ENCODE data around the gene TNRC18.

DNA sequence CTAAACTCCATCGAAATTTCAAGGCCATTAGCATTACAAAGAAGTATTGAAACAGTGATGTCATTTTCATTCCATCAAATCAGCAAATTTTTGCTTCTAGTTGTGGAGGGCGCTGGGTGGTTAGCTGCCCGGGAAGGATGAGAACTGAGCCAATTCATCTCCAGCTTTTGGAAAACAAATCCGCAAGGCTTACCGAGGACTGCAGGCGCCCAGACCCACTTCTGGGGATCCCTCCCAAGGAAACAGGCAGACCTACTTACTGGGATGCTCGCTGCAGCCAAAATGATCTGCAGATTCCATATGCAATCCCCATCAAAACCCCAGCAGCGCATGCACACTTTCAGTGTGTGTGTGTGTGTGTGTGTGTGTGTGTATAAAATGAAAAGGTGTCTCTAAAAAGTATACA lies 19.2 kb downstream of the TNRC18 start:
- TF ChIP-seq, protein P1, sequence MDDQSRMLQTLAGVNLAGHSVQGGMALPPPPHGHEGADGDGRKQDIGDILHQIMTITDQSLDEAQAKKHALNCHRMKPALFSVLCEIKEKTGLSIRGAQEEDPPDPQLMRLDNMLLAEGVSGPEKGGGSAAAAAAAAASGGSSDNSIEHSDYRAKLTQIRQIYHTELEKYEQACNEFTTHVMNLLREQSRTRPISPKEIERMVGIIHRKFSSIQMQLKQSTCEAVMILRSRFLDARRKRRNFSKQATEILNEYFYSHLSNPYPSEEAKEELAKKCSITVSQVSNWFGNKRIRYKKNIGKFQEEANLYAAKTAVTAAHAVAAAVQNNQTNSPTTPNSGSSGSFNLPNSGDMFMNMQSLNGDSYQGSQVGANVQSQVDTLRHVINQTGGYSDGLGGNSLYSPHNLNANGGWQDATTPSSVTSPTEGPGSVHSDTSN (CRISPR knock-in tag; IDR thresholded peaks at IDR 0.05), result no peak
- TF ChIP-seq ZNF623 (tag by site-specific recombination; IDR thresholded peaks at IDR 0.05) (no peak), ZNF354C (tag by site-specific recombination; IDR thresholded peaks at IDR 0.05; ENCODE audit: borderline replicate concordance, low read depth) (no peak)
- TF ChIP-seq, protein P2, sequence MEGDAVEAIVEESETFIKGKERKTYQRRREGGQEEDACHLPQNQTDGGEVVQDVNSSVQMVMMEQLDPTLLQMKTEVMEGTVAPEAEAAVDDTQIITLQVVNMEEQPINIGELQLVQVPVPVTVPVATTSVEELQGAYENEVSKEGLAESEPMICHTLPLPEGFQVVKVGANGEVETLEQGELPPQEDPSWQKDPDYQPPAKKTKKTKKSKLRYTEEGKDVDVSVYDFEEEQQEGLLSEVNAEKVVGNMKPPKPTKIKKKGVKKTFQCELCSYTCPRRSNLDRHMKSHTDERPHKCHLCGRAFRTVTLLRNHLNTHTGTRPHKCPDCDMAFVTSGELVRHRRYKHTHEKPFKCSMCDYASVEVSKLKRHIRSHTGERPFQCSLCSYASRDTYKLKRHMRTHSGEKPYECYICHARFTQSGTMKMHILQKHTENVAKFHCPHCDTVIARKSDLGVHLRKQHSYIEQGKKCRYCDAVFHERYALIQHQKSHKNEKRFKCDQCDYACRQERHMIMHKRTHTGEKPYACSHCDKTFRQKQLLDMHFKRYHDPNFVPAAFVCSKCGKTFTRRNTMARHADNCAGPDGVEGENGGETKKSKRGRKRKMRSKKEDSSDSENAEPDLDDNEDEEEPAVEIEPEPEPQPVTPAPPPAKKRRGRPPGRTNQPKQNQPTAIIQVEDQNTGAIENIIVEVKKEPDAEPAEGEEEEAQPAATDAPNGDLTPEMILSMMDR (tag by site-specific recombination; IDR thresholded peaks at IDR 0.05), result no peak

Data from HEK293 (cell line).